Breast epithelium (tissue), 4 donors: ENCODE results near the gene CCDC134. TPM values are rescaled to one million over a fixed set of nuclear protein-coding genes. Genes with fewer than 3 reads are reported as not detected.
A peak's percentile ranks its signal among the peaks of the same experiment; 100 is the strongest.

Experiments used
- DNase-seq, 2 donors: peaks; one replicate each; pipeline ENCODE4 v3.0.0-alpha.2; 2019; ENCODE audit warnings: low spot score in 2 of 2
- H3K27ac ChIP-seq, 2 donors: fragments of 200-600 bp; sonication (generic) in 1 of 2; one replicate each; pipeline ENCODE4 v1.5.1; 2016 to 2019; ENCODE audit warnings: mild to moderate bottlenecking in 1 of 2
- H3K27me3 ChIP-seq, 2 donors: fragments of 200-600 bp; sonication (generic) in 1 of 2; one replicate each; pipeline versions ENCODE4 v1.5.1 to v1.6.0; 2017 to 2019; ENCODE audit warnings: control low read depth in 1 of 2, mild to moderate bottlenecking in 1 of 2
- H3K36me3 ChIP-seq: fragments of 200-600 bp; one replicate; pipeline ENCODE4 v1.5.1; 2019
- H3K4me1 ChIP-seq, 2 donors: fragments of 200-600 bp; sonication (generic); one replicate each; pipeline ENCODE4 v1.5.1; 2016 to 2019; ENCODE audit warnings: control low read depth in 1 of 2
- H3K4me3 ChIP-seq, 3 donors: fragments of 200-600 bp; sonication (generic); 1 replicate in 2 of 3; 2 replicates in 1 of 3; pipeline ENCODE4 v1.5.1; 2016 to 2019; ENCODE audit warnings: mild to moderate bottlenecking in 3 of 3, moderate library complexity in 2 of 3
- H3K9me3 ChIP-seq, 2 donors: fragments of 200-600 bp; sonication (generic) in 1 of 2; one replicate each; pipeline ENCODE4 v1.5.1; 2016 to 2019; ENCODE audit warnings: control low read depth in 1 of 2
- POLR2A ChIP-seq: fragments of 450-650 bp; IDR thresholded peaks from one replicate; pipeline ENCODE4 v1.6.1; 2016; ENCODE audit warnings: antibody characterized with exemption, mild to moderate bottlenecking, moderate library complexity
- POLR2AphosphoS5 ChIP-seq, 3 donors: sonication (generic); formaldehyde crosslinking; IDR thresholded peaks; one replicate each; pipeline ENCODE4 v1.6.1; 2017; ENCODE audit warnings: antibody characterized with exemption in 3 of 3
- intact Hi-C: fragments of 100-400 bp; cut with DNase I; formaldehyde crosslinking; loops from one replicate; pipeline ENCODE4 v1.15.1; 2023; ENCODE audit warnings: low total_unique reads
- total RNA-seq, 3 donors: library from RNA; depleted of rRNA; stranded (reverse); fragments of >200 nt; gene quantifications; one replicate each; pipeline ENCODE4 v1.1.0, GENCODE V29; 2016
- TF ChIP-seq, protein P1 (sequence below), 3 donors: fragments of 450-650 bp; IDR thresholded peaks; one replicate each; pipeline ENCODE4 v1.5.1; 2016 to 2017; ENCODE audit warnings: antibody characterized with exemption in 3 of 3, mild to moderate bottlenecking in 3 of 3, moderate library complexity in 3 of 3

The CCDC134 gene
- total RNA-seq, 3 donors from 2014 or later = 4.0 to 12.3 (median 10.8) TPM

DNA sequence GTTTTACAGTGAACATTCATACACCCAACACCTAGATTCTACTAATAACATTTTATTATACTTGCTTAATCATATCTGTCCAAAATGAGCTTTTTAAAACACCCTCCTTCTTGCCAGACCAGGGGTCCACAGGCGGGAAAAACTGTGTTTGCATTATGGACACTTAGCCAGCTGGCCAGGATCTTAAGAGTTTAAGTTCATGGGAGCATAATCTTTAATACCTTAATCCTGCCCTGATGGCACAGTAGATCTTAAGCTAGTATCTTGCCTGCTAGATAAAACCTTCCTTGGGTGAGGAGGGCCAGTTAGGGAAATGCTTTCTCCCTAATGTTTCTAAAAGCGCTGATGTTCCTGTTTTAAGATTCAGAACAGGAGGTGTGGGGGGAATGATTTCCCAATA is 13.1 kb upstream of the CCDC134 start:
- Histone ChIP-seq H3K9me3 (no peaks in the 10 kb centered on the region), H3K36me3 (no peaks in the 10 kb centered on the region), H3K27ac (no peak overlapping the region), H3K27me3 (no peaks in the 10 kb centered on the region), H3K4me3 (no peak overlapping the region), H3K4me1 (no peaks in the 10 kb centered on the region)
- TF ChIP-seq, protein P1, sequence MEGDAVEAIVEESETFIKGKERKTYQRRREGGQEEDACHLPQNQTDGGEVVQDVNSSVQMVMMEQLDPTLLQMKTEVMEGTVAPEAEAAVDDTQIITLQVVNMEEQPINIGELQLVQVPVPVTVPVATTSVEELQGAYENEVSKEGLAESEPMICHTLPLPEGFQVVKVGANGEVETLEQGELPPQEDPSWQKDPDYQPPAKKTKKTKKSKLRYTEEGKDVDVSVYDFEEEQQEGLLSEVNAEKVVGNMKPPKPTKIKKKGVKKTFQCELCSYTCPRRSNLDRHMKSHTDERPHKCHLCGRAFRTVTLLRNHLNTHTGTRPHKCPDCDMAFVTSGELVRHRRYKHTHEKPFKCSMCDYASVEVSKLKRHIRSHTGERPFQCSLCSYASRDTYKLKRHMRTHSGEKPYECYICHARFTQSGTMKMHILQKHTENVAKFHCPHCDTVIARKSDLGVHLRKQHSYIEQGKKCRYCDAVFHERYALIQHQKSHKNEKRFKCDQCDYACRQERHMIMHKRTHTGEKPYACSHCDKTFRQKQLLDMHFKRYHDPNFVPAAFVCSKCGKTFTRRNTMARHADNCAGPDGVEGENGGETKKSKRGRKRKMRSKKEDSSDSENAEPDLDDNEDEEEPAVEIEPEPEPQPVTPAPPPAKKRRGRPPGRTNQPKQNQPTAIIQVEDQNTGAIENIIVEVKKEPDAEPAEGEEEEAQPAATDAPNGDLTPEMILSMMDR (IDR thresholded peaks at IDR 0.05) = no peak
- TF ChIP-seq POLR2A = no peak
- TF ChIP-seq POLR2AphosphoS5 (IDR thresholded peaks at IDR 0.05) = no peak
- no peak for DNase-seq
- intact Hi-C loops = no loop called here

DNA sequence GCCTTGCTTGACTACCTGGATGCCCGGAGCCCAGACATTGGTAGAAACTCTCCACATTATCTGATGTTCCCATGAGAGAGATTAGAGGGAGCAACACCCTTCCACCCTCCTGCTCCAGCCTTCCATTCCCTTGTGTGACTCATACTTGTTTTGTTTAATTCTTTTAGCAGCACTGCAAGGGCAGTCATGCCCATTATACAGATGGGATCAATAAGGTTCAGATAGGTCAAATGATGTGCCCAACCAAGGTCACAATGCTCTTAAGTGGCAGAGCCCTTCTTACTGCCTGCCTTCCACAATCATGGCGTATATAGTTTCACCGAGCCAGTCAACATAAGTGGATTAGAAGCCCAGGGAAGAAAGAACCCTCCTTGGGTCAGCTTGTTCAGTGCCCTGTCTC is 6.6 kb upstream of the CCDC134 start:
- DNase-seq = no peak
- Histone ChIP-seq H3K27me3 (no peaks in the 10 kb centered on the region), H3K36me3 (no peaks in the 10 kb centered on the region), H3K4me3 (no peak overlapping the region), H3K27ac (no peak overlapping the region), H3K4me1 (no peaks in the 10 kb centered on the region), H3K9me3 (no peaks in the 10 kb centered on the region)
- TF ChIP-seq, protein P1 (IDR thresholded peaks at IDR 0.05) = no peak
- TF ChIP-seq POLR2A = no peak
- no peak for TF ChIP-seq POLR2AphosphoS5 (IDR thresholded peaks at IDR 0.05)
- intact Hi-C loops = no loop called here

DNA sequence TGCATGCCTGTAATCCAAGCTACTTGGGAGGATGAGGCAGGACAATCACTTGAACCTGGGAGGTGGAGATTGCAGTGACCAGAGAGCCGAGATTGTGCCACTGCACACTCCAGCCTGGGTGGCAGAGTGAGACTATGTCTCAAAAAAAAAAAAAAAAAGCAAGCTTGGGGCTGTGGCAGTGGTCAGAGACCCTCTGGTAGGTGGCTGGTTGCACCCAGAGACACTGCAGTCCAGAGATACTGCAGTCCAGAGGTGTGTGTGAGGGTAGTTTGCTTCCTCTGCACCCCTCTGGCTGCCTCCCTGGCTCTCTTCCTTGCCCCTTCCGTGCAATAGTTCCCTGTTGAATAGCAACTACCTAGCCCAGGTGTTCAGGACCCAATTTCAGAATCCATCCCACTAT is 1.7 kb upstream of the CCDC134 start:
- H3K4me3 ChIP-seq = no peak overlapping the region
- no peaks in the 10 kb centered on the region for H3K9me3 ChIP-seq
- intact Hi-C loops = no loop called here
- no peak for DNase-seq
- peaks cover 6 to 15% of the 10 kb centered on the region in 2 donors for H3K4me1 ChIP-seq
- TF ChIP-seq POLR2AphosphoS5 (IDR thresholded peaks at IDR 0.05) (no peak), POLR2A (no peak)
- TF ChIP-seq, protein P1 (IDR thresholded peaks at IDR 0.05) = no peak
- no peaks in the 10 kb centered on the region for H3K27me3 ChIP-seq
- peak overlapping the region in 1 of 2 donors; percentile 92 for H3K27ac ChIP-seq
- H3K36me3 ChIP-seq = no peaks in the 10 kb centered on the region

DNA sequence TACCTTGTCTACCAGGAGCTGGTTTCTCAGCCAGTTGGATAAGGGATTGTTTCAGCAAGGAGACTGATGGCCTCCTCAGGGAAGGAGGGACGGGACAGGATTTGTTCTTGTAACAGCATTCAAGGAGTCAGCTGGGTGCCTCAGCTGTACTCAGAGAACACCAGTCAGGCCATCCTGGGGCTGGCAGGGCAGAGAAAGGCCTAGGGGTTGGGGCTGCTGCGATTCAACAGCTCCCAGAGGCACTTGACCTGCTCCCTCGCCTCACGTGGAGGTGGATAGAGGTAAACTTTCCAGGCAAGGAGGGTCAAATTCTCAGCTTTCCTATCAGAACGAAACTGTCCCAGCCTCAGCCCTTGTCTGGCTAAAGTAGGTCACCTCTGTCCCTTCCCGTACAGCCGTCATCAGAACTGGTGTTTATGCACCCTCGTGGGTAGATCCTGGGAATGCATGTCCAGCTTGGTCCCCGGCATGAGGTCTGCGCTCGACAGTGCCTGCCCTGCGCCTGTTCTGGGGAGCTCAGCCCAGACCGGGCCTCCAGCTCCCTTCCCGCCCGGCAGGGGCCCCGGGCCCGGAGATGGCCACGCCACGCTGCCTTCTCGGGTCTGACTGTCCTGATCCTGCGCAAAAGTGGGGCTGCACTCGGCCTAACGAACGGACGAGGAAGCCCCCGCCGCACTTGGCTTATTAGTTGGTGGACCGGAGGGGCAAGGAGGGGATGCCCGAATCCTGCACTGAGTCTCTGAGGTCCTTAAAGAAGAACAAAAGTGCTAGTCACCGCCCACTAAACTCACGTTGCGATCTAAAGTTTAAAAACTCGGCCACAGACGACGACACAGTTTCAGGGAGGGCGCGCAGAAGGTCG is 762 bp upstream of the CCDC134 start:
- Histone ChIP-seq H3K36me3 (no peaks in the 10 kb centered on the region), H3K9me3 (no peaks in the 10 kb centered on the region), H3K4me1 (peaks cover 6 to 15% of the 10 kb centered on the region in 2 donors), H3K27ac (peak overlapping the region; percentile 89 to 92), H3K27me3 (no peaks in the 10 kb centered on the region), H3K4me3 (peak overlapping the region; percentile 78 to 89 (median 87))
- intact Hi-C loops = no loop called here
- TF ChIP-seq POLR2AphosphoS5 (IDR thresholded peaks at IDR 0.05) = no peak
- TF ChIP-seq, protein P1 (IDR thresholded peaks at IDR 0.05) = peak in 1 of 3 donors; percentile 22
- DNase-seq = peak in 1 of 2 donors; percentile 55

DNA sequence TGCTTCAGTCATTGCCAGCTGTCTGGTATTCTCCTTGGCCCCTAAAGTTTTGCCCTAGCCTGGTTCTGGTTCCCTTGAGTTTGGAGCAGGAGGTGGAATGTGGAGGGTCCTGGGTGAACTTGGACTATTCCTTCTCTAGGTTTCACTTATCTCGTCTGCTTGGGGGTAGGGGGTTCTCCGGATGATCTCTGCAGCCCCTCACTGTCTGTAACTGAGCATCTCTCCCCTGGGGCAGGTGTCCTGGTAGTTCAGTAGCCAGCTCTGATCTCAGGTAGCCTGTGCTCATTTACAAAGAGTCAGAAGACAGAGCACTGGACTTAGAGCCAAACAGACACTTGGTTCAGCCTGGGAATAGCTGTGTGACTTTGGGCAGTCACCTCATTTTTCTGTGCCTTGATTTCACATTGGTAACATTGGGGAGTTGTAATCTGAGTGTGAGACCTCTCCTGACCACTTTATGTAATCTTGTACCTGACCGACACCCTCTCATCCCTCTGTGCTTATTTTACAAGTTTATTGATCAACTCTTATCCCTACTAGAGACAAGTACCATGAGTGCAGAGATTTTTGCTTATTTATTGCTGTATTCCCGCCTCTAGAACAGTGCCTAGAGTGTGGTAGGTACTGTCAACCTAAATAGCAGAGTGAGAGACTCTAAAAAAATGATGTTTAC is 804 bp downstream of the CCDC134 start:
- no peak for DNase-seq
- no peaks in the 10 kb centered on the region for H3K36me3 ChIP-seq
- peak overlapping the region; percentile 89 to 92 for H3K27ac ChIP-seq
- H3K4me3 ChIP-seq = peak overlapping the region; percentile 78 to 89 (median 87)
- intact Hi-C loops = no loop called here
- no peaks in the 10 kb centered on the region for H3K9me3 ChIP-seq
- H3K27me3 ChIP-seq = no peaks in the 10 kb centered on the region
- peaks cover 6 to 15% of the 10 kb centered on the region in 2 donors for H3K4me1 ChIP-seq
- no peak for TF ChIP-seq POLR2A
- TF ChIP-seq, protein P1 (IDR thresholded peaks at IDR 0.05) = no peak
- TF ChIP-seq POLR2AphosphoS5 (IDR thresholded peaks at IDR 0.05) = no peak
